IMR-90 (cell line): ENCODE data around the gene IP6K3. TPM values are rescaled to one million over a fixed set of nuclear protein-coding genes. Genes with fewer than 3 reads are reported as not detected.

Experiments
- ATAC-seq: fragments of 200-7000 bp; cut with Tn5 transposase; 2 replicates; pipeline ENCODE4 v1.9.1; 2020; ENCODE audit warnings: low read depth, mild to moderate bottlenecking, moderate library complexity
- BruUV-seq: library from RNA; stranded (reverse); fragments of 400-500 nt; replicated peaks from 2 replicates; lab custom pipeline; 2021; lab: Mats Ljungman, UMichigan
- CTCF ChIA-PET: fragments of 300-600 bp; formaldehyde crosslinking; extraction: SDS; loops from one replicate; lab custom pipeline; 2021; ENCODE audit warnings: antibody characterized with exemption; lab: Yijun Ruan, JAX
- POLR2A ChIA-PET: fragments of 300-600 bp; sonication (Branson Sonifier 250); formaldehyde crosslinking; loops from one replicate; lab custom pipeline; 2022; ENCODE audit warnings: antibody characterized with exemption; ENCODE audit not compliant: unreplicated experiment; lab: Charles Lee
- DNase-seq: peaks from one replicate; pipeline ENCODE4 v3.0.0; 2013
- H2AFZ ChIP-seq: replicated peaks from 2 replicates; pipeline ENCODE3; 2013; ENCODE audit warnings: low read length, mild to moderate bottlenecking; ENCODE audit not compliant: poor library complexity
- H2AK5ac ChIP-seq: 2 replicates; pipeline ENCODE4 v1.6.1; 2013; ENCODE audit warnings: low read depth, low read length, inconsistent platforms
- H2AK9ac ChIP-seq: replicated peaks from 2 replicates; pipeline ENCODE3; 2013; ENCODE audit warnings: mild to moderate bottlenecking, low read depth, low read length, moderate library complexity; ENCODE audit not compliant: poor library complexity
- H2BK120ac ChIP-seq: 2 replicates; pipeline ENCODE4 v1.6.1; 2013; ENCODE audit warnings: low read depth, low read length, inconsistent platforms
- H2BK15ac ChIP-seq: 3 replicates; pipeline ENCODE4 v1.6.1; 2013; ENCODE audit warnings: low read depth, low read length, inconsistent platforms
- H2BK20ac ChIP-seq: 2 replicates; pipeline ENCODE4 v1.6.1; 2013; ENCODE audit warnings: low read depth, mild to moderate bottlenecking, inconsistent platforms, low read length, moderate library complexity
- H2BK5ac ChIP-seq: 2 replicates; pipeline ENCODE4 v1.6.1; 2013; ENCODE audit warnings: mild to moderate bottlenecking, low read depth, low read length, inconsistent platforms; ENCODE audit not compliant: poor library complexity, severe bottlenecking
- H3K14ac ChIP-seq: replicated peaks from 2 replicates; pipeline ENCODE4 v1.6.1; 2013; ENCODE audit warnings: low read depth, low read length, inconsistent platforms
- H3K18ac ChIP-seq: 2 replicates; pipeline ENCODE4 v1.6.1; 2013; ENCODE audit warnings: low read depth, low read length, control low read depth
- H3K23ac ChIP-seq: 2 replicates; pipeline ENCODE4 v1.6.1; 2013; ENCODE audit warnings: low read depth, low read length, inconsistent platforms
- H3K27ac ChIP-seq: 2 replicates; pipeline ENCODE4 v1.5.1; 2013; ENCODE audit warnings: mild to moderate bottlenecking, control low read depth, low read length; ENCODE audit not compliant: insufficient read depth
- H3K27me3 ChIP-seq: 2 replicates; pipeline ENCODE4 v1.6.1; 2013; ENCODE audit warnings: low read length; ENCODE audit not compliant: control insufficient read depth, insufficient read depth
- H3K36me3 ChIP-seq: 2 replicates; pipeline ENCODE4 v1.6.1; 2013; ENCODE audit warnings: low read length, mixed read lengths; ENCODE audit not compliant: control insufficient read depth, insufficient read depth
- H3K4ac ChIP-seq: 2 replicates; pipeline ENCODE4 v1.6.1; 2013; ENCODE audit warnings: low read depth, low read length, inconsistent platforms
- H3K4me1 ChIP-seq: 2 replicates; pipeline ENCODE4 v1.6.1; 2013; ENCODE audit warnings: low read length, mixed read lengths; ENCODE audit not compliant: control insufficient read depth, insufficient read depth
- H3K4me2 ChIP-seq: 2 replicates; pipeline ENCODE4 v1.6.1; 2013; ENCODE audit warnings: low read depth, mild to moderate bottlenecking, control low read depth, low read length, moderate library complexity
- H3K4me3 ChIP-seq: 2 replicates; pipeline ENCODE4 v1.5.1; 2013; ENCODE audit warnings: low read depth, mild to moderate bottlenecking, control low read depth, low read length, moderate library complexity; ENCODE audit not compliant: insufficient read depth
- H3K56ac ChIP-seq: 2 replicates; pipeline ENCODE4 v1.6.1; 2013; ENCODE audit warnings: low read length, inconsistent platforms; ENCODE audit not compliant: insufficient read depth; ENCODE audit errors: extremely low read depth
- H3K79me1 ChIP-seq, 2 experiments: 2 replicates each; pipeline ENCODE4 v1.6.1; 2013; ENCODE audit warnings: low read length in 2 of 2, inconsistent platforms in 1 of 2, low read depth in 1 of 2
- H3K9ac ChIP-seq: 2 replicates; pipeline ENCODE4 v1.6.1; 2013; ENCODE audit warnings: low read depth, low read length, control low read depth
- H3K9me1 ChIP-seq: 2 replicates; pipeline ENCODE4 v1.6.1; 2013; ENCODE audit warnings: low read length, inconsistent platforms; ENCODE audit not compliant: insufficient read depth
- H3K9me3 ChIP-seq: 2 replicates; pipeline ENCODE4 v1.6.1; 2013; ENCODE audit warnings: low read length; ENCODE audit not compliant: control insufficient read depth, insufficient read depth
- H4K20me1 ChIP-seq: 2 replicates; pipeline ENCODE4 v1.6.1; 2013; ENCODE audit warnings: low read length, inconsistent platforms; ENCODE audit not compliant: insufficient read depth
- H4K5ac ChIP-seq: 2 replicates; pipeline ENCODE4 v1.6.1; 2013; ENCODE audit warnings: mild to moderate bottlenecking, low read depth, low read length, control low read depth
- H4K8ac ChIP-seq, 2 experiments: 2 replicates each; pipeline ENCODE4 v1.6.1; 2013; ENCODE audit warnings: low read depth in 2 of 2, low read length in 2 of 2, control low read depth in 1 of 2, inconsistent platforms in 1 of 2
- H4K91ac ChIP-seq: 2 replicates; pipeline ENCODE4 v1.6.1; 2013; ENCODE audit warnings: low read depth, low read length, inconsistent platforms; ENCODE audit not compliant: insufficient read depth
- BHLHE40 ChIP-seq: fragments of 150-350 bp; IDR thresholded peaks from 2 replicates; pipeline ENCODE4 v1.6.1; 2016; ENCODE audit warnings: mild to moderate bottlenecking, low read depth, low read length
- CHD1 ChIP-seq: IDR thresholded peaks from 2 replicates; pipeline ENCODE4 v1.6.1; 2012; ENCODE audit warnings: low read depth, low read length, improper control_type of control experiment
- ELK1 ChIP-seq: fragments of 150-350 bp; IDR thresholded peaks from 2 replicates; pipeline ENCODE4 v1.6.1; 2016; ENCODE audit warnings: low read depth, mild to moderate bottlenecking, low read length, moderate library complexity, borderline replicate concordance
- FOS ChIP-seq: fragments of 150-350 bp; IDR thresholded peaks from 2 replicates; pipeline ENCODE4 v1.6.1; 2016; ENCODE audit warnings: low read depth, low read length
- MAZ ChIP-seq: IDR thresholded peaks from 2 replicates; pipeline ENCODE4 v1.6.1; 2012; ENCODE audit warnings: low read depth, mild to moderate bottlenecking, low read length, improper control_type of control experiment, moderate library complexity, borderline replicate concordance
- MXI1 ChIP-seq: IDR thresholded peaks from 2 replicates; pipeline ENCODE4 v1.6.1; 2012; ENCODE audit warnings: low read depth, mild to moderate bottlenecking, low read length, moderate library complexity, borderline replicate concordance
- NFE2L2 ChIP-seq: fragments of 150-350 bp; IDR thresholded peaks from 2 replicates; pipeline ENCODE4 v1.6.1; 2016; ENCODE audit warnings: low read depth, mild to moderate bottlenecking, low read length
- POLR2A ChIP-seq: IDR thresholded peaks from 2 replicates; pipeline ENCODE4 v1.6.1; 2012; ENCODE audit warnings: mild to moderate bottlenecking, low read depth, low read length
- RAD21 ChIP-seq: IDR thresholded peaks from 2 replicates; pipeline ENCODE4 v1.6.1; 2012; ENCODE audit warnings: low read length, improper control_type of control experiment
- SMC3 ChIP-seq: fragments of 150-350 bp; IDR thresholded peaks from 2 replicates; pipeline ENCODE4 v1.6.1; 2016; ENCODE audit warnings: low read depth, mild to moderate bottlenecking, antibody characterized with exemption, low read length, moderate library complexity
- WGBS, 2 experiments: methylation state at CpG; one replicate each; pipeline versions ENCODE4 v1.1.5 to v1.1.7; 2013; ENCODE audit warnings: missing lambda C conversion rate in 2 of 2; ENCODE audit not compliant: insufficient read length in 1 of 2; ENCODE audit errors: extremely low coverage in 2 of 2; 5-methylcytosine and 5-hydroxymethylcytosine counted together
- dilution Hi-C: fragments of 300-500 bp; cut with HindIII; formaldehyde crosslinking; loops from one replicate; pipeline ENCODE4 v1.14.3; 2018; ENCODE audit warnings: low sequenced_read_pairs; ENCODE audit not compliant: unreplicated experiment
- in situ Hi-C: fragments of 300-500 bp; cut with MboI; formaldehyde crosslinking; loops from 3 replicates; pipeline ENCODE4 v1.14.3; 2019; ENCODE audit warnings: low sequenced_read_pairs, inconsistent platforms, mixed read lengths
- intact Hi-C: fragments of 100-400 bp; cut with micrococcal nuclease; formaldehyde crosslinking; loops from 2 replicates; pipeline ENCODE4 v1.10.0; 2022
- polyA plus RNA-seq, 3 experiments: library from polyadenylated mRNA; depleted of rRNA; stranded (reverse); fragments of >200 nt; gene quantifications; 2 replicates each; pipeline ENCODE4 v1.2.3, GENCODE V29; 2012; ENCODE audit warnings: low replicate concordance in 1 of 3
- total RNA-seq: library from RNA; depleted of rRNA; stranded (reverse); fragments of >200 nt; gene quantifications from 2 replicates; pipeline ENCODE4 v1.2.3, GENCODE V29; 2012

The IP6K3 gene
- total and polyA plus RNA-seq, 2 of the 4 experiments (the other 2 are of a cell fraction): 0.18 to 0.51 TPM

GRCh38 chr6:33754222-33754621 is 7.5 kb upstream of the IP6K3 start:
- in situ Hi-C loops: no loop called here
- no peak overlapping the region for H2BK120ac ChIP-seq
- TF ChIP-seq ELK1 (no peak), RAD21 (no peak), NFE2L2 (no peak), MXI1 (no peak), CHD1 (no peak), BHLHE40 (no peak), SMC3 (no peak), POLR2A (no peak), FOS (no peak), MAZ (no peak)
- no peak overlapping the region for H3K9ac ChIP-seq
- H2BK20ac ChIP-seq: no peak overlapping the region
- no peak overlapping the region for H2BK5ac ChIP-seq
- intact Hi-C loops: no loop called here
- no peaks in the 10 kb centered on the region for H3K36me3 ChIP-seq
- H3K4me3 ChIP-seq: no peak overlapping the region
- no peak overlapping the region for H3K27ac ChIP-seq
- no peak overlapping the region for H3K14ac ChIP-seq
- H3K4me2 ChIP-seq: no peak overlapping the region
- no peak overlapping the region for H2BK15ac ChIP-seq
- H3K56ac ChIP-seq: no peak overlapping the region
- H3K4me1 ChIP-seq: peaks cover 28% of the 10 kb centered on the region
- 80% methylated on average over 3 of the region's 11 CpGs; no CpG with 5 or more reads in 1 of the 2 experiments for WGBS, 2 experiments
- no peak overlapping the region for H2AK5ac ChIP-seq
- no peak for ATAC-seq
- H4K8ac ChIP-seq: no peak overlapping the region
- DNase-seq: no peak
- H3K9me1 ChIP-seq: no peaks in the 10 kb centered on the region
- no peak overlapping the region for H3K4ac ChIP-seq
- no peak overlapping the region for H2AFZ ChIP-seq
- no peak overlapping the region for H4K91ac ChIP-seq
- no TSS peak for BruUV-seq
- no peaks in the 10 kb centered on the region for H3K9me3 ChIP-seq
- ChIA-PET POLR2A (no interaction called here), CTCF (no interaction called here)
- no peak overlapping the region for H3K18ac ChIP-seq
- no peak overlapping the region for H3K23ac ChIP-seq
- H3K27me3 ChIP-seq: no peaks in the 10 kb centered on the region
- dilution Hi-C loops: no loop called here
- H3K79me1 ChIP-seq: no peaks in the 10 kb centered on the region
- H4K20me1 ChIP-seq: peaks cover 7% of the 10 kb centered on the region
- H4K5ac ChIP-seq: no peak overlapping the region
- peak overlapping the region; percentile 20 for H2AK9ac ChIP-seq
